ENCODE data around the gene GPRIN2.

GRCh38 chr10:46545861-46546590, 10.4 kb downstream of the GPRIN2 start:
- TF ChIP-seq, protein P1, sequence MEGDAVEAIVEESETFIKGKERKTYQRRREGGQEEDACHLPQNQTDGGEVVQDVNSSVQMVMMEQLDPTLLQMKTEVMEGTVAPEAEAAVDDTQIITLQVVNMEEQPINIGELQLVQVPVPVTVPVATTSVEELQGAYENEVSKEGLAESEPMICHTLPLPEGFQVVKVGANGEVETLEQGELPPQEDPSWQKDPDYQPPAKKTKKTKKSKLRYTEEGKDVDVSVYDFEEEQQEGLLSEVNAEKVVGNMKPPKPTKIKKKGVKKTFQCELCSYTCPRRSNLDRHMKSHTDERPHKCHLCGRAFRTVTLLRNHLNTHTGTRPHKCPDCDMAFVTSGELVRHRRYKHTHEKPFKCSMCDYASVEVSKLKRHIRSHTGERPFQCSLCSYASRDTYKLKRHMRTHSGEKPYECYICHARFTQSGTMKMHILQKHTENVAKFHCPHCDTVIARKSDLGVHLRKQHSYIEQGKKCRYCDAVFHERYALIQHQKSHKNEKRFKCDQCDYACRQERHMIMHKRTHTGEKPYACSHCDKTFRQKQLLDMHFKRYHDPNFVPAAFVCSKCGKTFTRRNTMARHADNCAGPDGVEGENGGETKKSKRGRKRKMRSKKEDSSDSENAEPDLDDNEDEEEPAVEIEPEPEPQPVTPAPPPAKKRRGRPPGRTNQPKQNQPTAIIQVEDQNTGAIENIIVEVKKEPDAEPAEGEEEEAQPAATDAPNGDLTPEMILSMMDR (IDR thresholded peaks at IDR 0.05; ENCODE audit: low read depth, low read length, missing input control): no peak
- TF ChIP-seq EGR1 (IDR thresholded peaks at IDR 0.05; ENCODE audit: low read depth in 2 of 2) (no peak), RAD21 (IDR thresholded peaks at IDR 0.05) (no peak), GABPA (IDR thresholded peaks at IDR 0.05 in 1 of 2, conservative IDR thresholded peaks at IDR 0.05 in 1 of 2) (no peak), MAX (IDR thresholded peaks at IDR 0.05) (no peak), SP1 (IDR thresholded peaks at IDR 0.05) (no peak), TAF1 (conservative IDR thresholded peaks at IDR 0.05) (no peak)

All from liver (tissue), 3 donors.